OCI-LY1 (cell line): ENCODE results near the gene TRPM1.

Experiments used
- H2AFZ ChIP-seq: fragments of 200-600 bp; sonication (generic), shearing (Covaris generic); 2 replicates; pipeline ENCODE4 v1.6.0; 2014; ENCODE audit warnings: antibody characterized with exemption, mild to moderate bottlenecking, low read length
- H3F3A ChIP-seq: fragments of 200-600 bp; sonication (generic), shearing (Covaris generic); 2 replicates; pipeline ENCODE4 v1.6.0; 2014; ENCODE audit warnings: mild to moderate bottlenecking, antibody characterized with exemption, low read length, moderate library complexity; ENCODE audit not compliant: insufficient read depth
- H3K27ac ChIP-seq: fragments of 200-600 bp; sonication (generic); 2 replicates; pipeline ENCODE4 v1.5.1; 2014; ENCODE audit warnings: low read length, mixed run types, mild to moderate bottlenecking, low read depth; ENCODE audit not compliant: poor library complexity, severe bottlenecking
- H3K27me3 ChIP-seq: fragments of 200-600 bp; sonication (generic); 2 replicates; pipeline ENCODE4 v1.6.0; 2014; ENCODE audit warnings: antibody characterized with exemption, mild to moderate bottlenecking, low read length, moderate library complexity; ENCODE audit not compliant: insufficient read depth
- H3K36me3 ChIP-seq: fragments of 200-600 bp; sonication (generic); 2 replicates; pipeline ENCODE4 v1.6.1; 2014; ENCODE audit warnings: mild to moderate bottlenecking, antibody characterized with exemption, low read length, moderate library complexity, mixed read lengths; ENCODE audit not compliant: insufficient read depth
- H3K4me1 ChIP-seq: fragments of 200-600 bp; sonication (generic); 2 replicates; pipeline ENCODE4 v1.5.1; 2014; ENCODE audit warnings: mild to moderate bottlenecking, low read length, moderate library complexity; ENCODE audit not compliant: insufficient read depth, severe bottlenecking
- H3K4me2 ChIP-seq: fragments of 200-600 bp; sonication (generic), shearing (Covaris generic); 2 replicates; pipeline ENCODE4 v1.6.1; 2014; ENCODE audit warnings: low read length
- H3K4me3 ChIP-seq: fragments of 200-600 bp; sonication (generic); 2 replicates; pipeline ENCODE4 v1.5.1; 2014; ENCODE audit warnings: low read length, low read depth, mild to moderate bottlenecking, mixed read lengths; ENCODE audit not compliant: poor library complexity, severe bottlenecking
- H3K79me2 ChIP-seq: fragments of 200-600 bp; shearing (Covaris generic); 2 replicates; pipeline ENCODE4 v1.6.1; 2016; ENCODE audit warnings: mixed run types, low read length, mixed read lengths; ENCODE audit not compliant: insufficient read depth
- H3K9ac ChIP-seq: fragments of 200-600 bp; sonication (generic), shearing (Covaris generic); 2 replicates; pipeline ENCODE4 v1.6.1; 2014; ENCODE audit warnings: mild to moderate bottlenecking, low read length, mixed read lengths
- H3K9me2 ChIP-seq: fragments of 200-600 bp; sonication (generic), shearing (Covaris generic); 2 replicates; pipeline ENCODE4 v1.6.1; 2014; ENCODE audit warnings: low read depth, mild to moderate bottlenecking, low read length, mixed read lengths
- H3K9me3 ChIP-seq: fragments of 200-600 bp; shearing (Covaris generic); 2 replicates; pipeline ENCODE4 v1.6.1; 2014; ENCODE audit warnings: low read length, mixed read lengths
- H4K20me1 ChIP-seq: fragments of 200-600 bp; sonication (generic), shearing (Covaris generic); 2 replicates; pipeline ENCODE4 v1.6.0; 2016; ENCODE audit warnings: mild to moderate bottlenecking, low read length; ENCODE audit not compliant: insufficient read depth
- CTCF ChIP-seq: fragments of 200-600 bp; sonication (generic), shearing (Covaris generic); IDR thresholded peaks from 2 replicates; pipeline ENCODE4 v1.5.1; 2017; ENCODE audit warnings: mild to moderate bottlenecking, antibody characterized with exemption, low read length, moderate library complexity, mixed read lengths
- EZH2 ChIP-seq: fragments of 200-600 bp; sonication (generic), shearing (Covaris generic); IDR thresholded peaks from 2 replicates; pipeline ENCODE4 v1.8.0; 2017; ENCODE audit warnings: borderline replicate concordance, mixed run types, mild to moderate bottlenecking, antibody characterized with exemption, low read length, moderate library complexity, mixed read lengths

Gene TRPM1

GRCh38 chr15:31035610-31036009, 65.9 kb downstream of the TRPM1 start:
- Histone ChIP-seq H3K9ac (no peak overlapping the region), H4K20me1 (no peaks in the 10 kb centered on the region), H3K4me1 (no peaks in the 10 kb centered on the region), H3K36me3 (no peaks in the 10 kb centered on the region; the same call in 1 of the 2 replicates), H2AFZ (no peak overlapping the region), H3K4me3 (no peak overlapping the region), H3F3A (no peaks in the 10 kb centered on the region), H3K27me3 (no peaks in the 10 kb centered on the region; the same call in 1 of the 2 replicates), H3K27ac (no peak overlapping the region), H3K9me3 (peaks cover 5% of the 10 kb centered on the region; the same call in 1 of the 2 replicates), H3K9me2 (no peaks in the 10 kb centered on the region), H3K4me2 (no peak overlapping the region), H3K79me2 (no peaks in the 10 kb centered on the region)
- TF ChIP-seq EZH2 = no peak
- no peak for TF ChIP-seq CTCF

GRCh38 chr15:31034152-31034551, 67.4 kb downstream of the TRPM1 start:
- Histone ChIP-seq H3K27me3 (no peaks in the 10 kb centered on the region; the same call in 1 of the 2 replicates), H3K9me2 (no peaks in the 10 kb centered on the region), H3K9me3 (peaks cover 3% of the 10 kb centered on the region; the same call in 1 of the 2 replicates), H2AFZ (no peak overlapping the region), H3K4me2 (no peak overlapping the region), H3K36me3 (no peaks in the 10 kb centered on the region; the same call in 1 of the 2 replicates), H3K4me1 (no peaks in the 10 kb centered on the region), H3K9ac (no peak overlapping the region), H3K79me2 (no peaks in the 10 kb centered on the region), H3K4me3 (no peak overlapping the region), H3F3A (no peaks in the 10 kb centered on the region), H4K20me1 (no peaks in the 10 kb centered on the region), H3K27ac (no peak overlapping the region)
- TF ChIP-seq CTCF (peak; percentile 43; the same call in 1 of the 2 replicates), EZH2 (no peak)

- H3K4me2 ChIP-seq = no peak overlapping the region
- no peak for TF ChIP-seq EZH2
- TF ChIP-seq CTCF = no peak
- H3K4me3 ChIP-seq = no peak overlapping the region
- H3K79me2 ChIP-seq = no peaks in the 10 kb centered on the region
- H3K9me2 ChIP-seq = no peaks in the 10 kb centered on the region
- H3K27ac ChIP-seq = no peak overlapping the region
- no peaks in the 10 kb centered on the region for H3F3A ChIP-seq
- no peak overlapping the region for H2AFZ ChIP-seq
- no peaks in the 10 kb centered on the region for H3K36me3 ChIP-seq
- H3K9me3 ChIP-seq = no peaks in the 10 kb centered on the region
- no peak overlapping the region for H3K9ac ChIP-seq
- no peaks in the 10 kb centered on the region for H3K4me1 ChIP-seq
- H3K27me3 ChIP-seq = no peaks in the 10 kb centered on the region
- H4K20me1 ChIP-seq = no peaks in the 10 kb centered on the region
These were observed 68.6 kb downstream of the TRPM1 start for GRCh38 chr15:31032961-31033371.
